HCT116 (cell line): ENCODE measurements around the gene CRIP2.

Source experiments
- CEBPB ChIP-seq: IDR thresholded peaks from 2 replicates; pipeline ENCODE4 v1.6.1; 2012; ENCODE audit warnings: low read depth
- RAD21 ChIP-seq: IDR thresholded peaks from 2 replicates; pipeline ENCODE4 v1.6.1; 2012; ENCODE audit warnings: low read depth, mild to moderate bottlenecking
- SIN3A ChIP-seq: IDR thresholded peaks from 2 replicates; pipeline ENCODE4 v1.6.1; 2012; ENCODE audit warnings: low read depth
- TCF7L2 ChIP-seq: IDR thresholded peaks from 2 replicates; pipeline ENCODE4 v1.7.0; 2011; ENCODE audit warnings: borderline replicate concordance, inconsistent platforms; ENCODE audit not compliant: insufficient read depth, insufficient read length; ENCODE audit errors: extremely low read depth
- ZFX ChIP-seq: fragments of 450-650 bp; IDR thresholded peaks from 2 replicates; pipeline ENCODE4 v1.6.1; 2017
- ZNF274 ChIP-seq: fragments of 200-500 bp; sonication (Bioruptor generic); IDR thresholded peaks from 2 replicates; pipeline ENCODE4 v1.6.1; 2014; ENCODE audit warnings: mild to moderate bottlenecking, low read depth, low read length, inconsistent platforms
- TF ChIP-seq, protein P1 (sequence below): IDR thresholded peaks from 2 replicates; pipeline ENCODE4 v1.6.1; 2011; ENCODE audit warnings: mild to moderate bottlenecking, low read length, moderate library complexity; ENCODE audit not compliant: insufficient replicate concordance; ENCODE audit errors: extremely low read depth
- TF ChIP-seq, protein P2 (sequence below), 3 experiments: fragments of 200-600 bp in 1 of 3; sonication (generic) in 1 of 3; IDR thresholded peaks in 2 of 3; conservative IDR thresholded peaks in 1 of 3; 2 replicates each; pipeline ENCODE4 v1.5.1; 2012 to 2017; ENCODE audit warnings: low read depth in 2 of 3, low read length in 2 of 3, antibody characterized with exemption in 1 of 3, borderline replicate concordance in 1 of 3, control low read depth in 1 of 3, mild to moderate bottlenecking in 1 of 3, mixed read lengths in 1 of 3, mixed run types in 1 of 3, moderate library complexity in 1 of 3; ENCODE audit not compliant: insufficient read depth in 1 of 3

DNA sequence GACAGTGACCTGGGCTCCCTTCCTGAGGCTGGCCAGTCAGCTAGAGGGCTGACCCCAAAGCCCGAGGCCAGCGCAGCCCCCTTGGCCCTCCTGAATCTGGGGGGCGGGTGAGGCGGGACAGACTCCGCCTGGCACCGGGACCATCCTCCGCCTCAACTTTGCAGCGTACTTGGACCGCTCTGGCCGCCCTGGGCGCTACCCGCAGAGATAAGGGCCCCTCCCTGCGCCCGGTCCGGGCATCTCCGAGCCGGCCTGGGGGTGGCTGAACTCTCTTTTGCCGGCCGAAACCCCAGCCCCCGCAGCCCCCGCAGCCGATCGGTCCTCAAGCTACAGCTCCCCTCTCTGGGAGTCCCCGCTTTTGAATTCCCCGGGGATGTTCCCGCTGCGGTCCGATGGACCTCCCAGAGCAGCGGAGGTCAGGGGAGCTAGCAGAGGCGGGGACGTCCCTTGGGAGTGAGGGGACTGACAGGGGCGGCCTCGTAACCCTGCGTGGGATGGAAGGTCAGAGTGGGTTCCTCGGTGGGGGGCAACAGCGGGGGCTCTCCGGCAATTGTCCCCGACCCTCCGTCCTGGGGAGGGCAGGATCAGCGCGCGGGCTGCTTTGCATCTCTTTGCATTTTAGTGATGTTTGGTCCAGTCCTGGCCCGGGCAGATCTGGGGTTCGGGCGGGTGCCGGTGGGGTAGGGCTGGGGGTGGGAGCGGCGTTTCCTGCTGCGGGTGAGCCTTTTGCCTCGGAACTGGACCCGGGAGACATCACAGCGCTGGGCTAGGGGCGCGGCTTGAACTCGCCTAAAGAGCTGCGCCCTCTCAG is 11.7 kb downstream of the CRIP2 start, which contains the start of gene CRIP1:
- no peak for TF ChIP-seq SIN3A
- TF ChIP-seq, protein P1, sequence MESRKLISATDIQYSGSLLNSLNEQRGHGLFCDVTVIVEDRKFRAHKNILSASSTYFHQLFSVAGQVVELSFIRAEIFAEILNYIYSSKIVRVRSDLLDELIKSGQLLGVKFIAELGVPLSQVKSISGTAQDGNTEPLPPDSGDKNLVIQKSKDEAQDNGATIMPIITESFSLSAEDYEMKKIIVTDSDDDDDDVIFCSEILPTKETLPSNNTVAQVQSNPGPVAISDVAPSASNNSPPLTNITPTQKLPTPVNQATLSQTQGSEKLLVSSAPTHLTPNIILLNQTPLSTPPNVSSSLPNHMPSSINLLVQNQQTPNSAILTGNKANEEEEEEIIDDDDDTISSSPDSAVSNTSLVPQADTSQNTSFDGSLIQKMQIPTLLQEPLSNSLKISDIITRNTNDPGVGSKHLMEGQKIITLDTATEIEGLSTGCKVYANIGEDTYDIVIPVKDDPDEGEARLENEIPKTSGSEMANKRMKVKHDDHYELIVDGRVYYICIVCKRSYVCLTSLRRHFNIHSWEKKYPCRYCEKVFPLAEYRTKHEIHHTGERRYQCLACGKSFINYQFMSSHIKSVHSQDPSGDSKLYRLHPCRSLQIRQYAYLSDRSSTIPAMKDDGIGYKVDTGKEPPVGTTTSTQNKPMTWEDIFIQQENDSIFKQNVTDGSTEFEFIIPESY = no peak
- TF ChIP-seq, protein P2, sequence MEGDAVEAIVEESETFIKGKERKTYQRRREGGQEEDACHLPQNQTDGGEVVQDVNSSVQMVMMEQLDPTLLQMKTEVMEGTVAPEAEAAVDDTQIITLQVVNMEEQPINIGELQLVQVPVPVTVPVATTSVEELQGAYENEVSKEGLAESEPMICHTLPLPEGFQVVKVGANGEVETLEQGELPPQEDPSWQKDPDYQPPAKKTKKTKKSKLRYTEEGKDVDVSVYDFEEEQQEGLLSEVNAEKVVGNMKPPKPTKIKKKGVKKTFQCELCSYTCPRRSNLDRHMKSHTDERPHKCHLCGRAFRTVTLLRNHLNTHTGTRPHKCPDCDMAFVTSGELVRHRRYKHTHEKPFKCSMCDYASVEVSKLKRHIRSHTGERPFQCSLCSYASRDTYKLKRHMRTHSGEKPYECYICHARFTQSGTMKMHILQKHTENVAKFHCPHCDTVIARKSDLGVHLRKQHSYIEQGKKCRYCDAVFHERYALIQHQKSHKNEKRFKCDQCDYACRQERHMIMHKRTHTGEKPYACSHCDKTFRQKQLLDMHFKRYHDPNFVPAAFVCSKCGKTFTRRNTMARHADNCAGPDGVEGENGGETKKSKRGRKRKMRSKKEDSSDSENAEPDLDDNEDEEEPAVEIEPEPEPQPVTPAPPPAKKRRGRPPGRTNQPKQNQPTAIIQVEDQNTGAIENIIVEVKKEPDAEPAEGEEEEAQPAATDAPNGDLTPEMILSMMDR (IDR thresholded peaks at IDR 0.05 in 2 of 3, conservative IDR thresholded peaks at IDR 0.05 in 1 of 3; ENCODE audit: borderline replicate concordance in 1 of 3, insufficient read depth in 1 of 3, low read depth in 2 of 3, low read length in 2 of 3) = no peak
- TF ChIP-seq RAD21 = no peak
- TF ChIP-seq ZNF274 = no peak
- TF ChIP-seq TCF7L2 = no peak
- TF ChIP-seq CEBPB = no peak
- TF ChIP-seq ZFX = no peak
